ENCODE results near the gene RCE1. TPM values are rescaled to one million over a fixed set of nuclear protein-coding genes. Genes with fewer than 3 reads are reported as not detected.
"Not testable (repeated sequence)": the region's sequence is repeated elsewhere in the genome, so short reads cannot be mapped to it uniquely, and the experiment has no call there.

Gene RCE1
- 17.0 to 18.8 TPM (median 17.3 TPM) in 3 replicates for total RNA-seq
- long read RNA-seq, transcript RCE1-201 (8 exons, 1,485 nt), result major isoform, 18 of 28 reads
- long read RNA-seq, partial matches to known transcripts, result 1 of 28 reads
- long read RNA-seq, other reads (novel, unspliced or antisense), result 2 of 28 reads

- peak within 1 kb of the TSS; percentile 92 for H3K27ac Mint-ChIP-seq (ENCODE audit: unreplicated experiment)
- TF ChIP-seq, protein P1, sequence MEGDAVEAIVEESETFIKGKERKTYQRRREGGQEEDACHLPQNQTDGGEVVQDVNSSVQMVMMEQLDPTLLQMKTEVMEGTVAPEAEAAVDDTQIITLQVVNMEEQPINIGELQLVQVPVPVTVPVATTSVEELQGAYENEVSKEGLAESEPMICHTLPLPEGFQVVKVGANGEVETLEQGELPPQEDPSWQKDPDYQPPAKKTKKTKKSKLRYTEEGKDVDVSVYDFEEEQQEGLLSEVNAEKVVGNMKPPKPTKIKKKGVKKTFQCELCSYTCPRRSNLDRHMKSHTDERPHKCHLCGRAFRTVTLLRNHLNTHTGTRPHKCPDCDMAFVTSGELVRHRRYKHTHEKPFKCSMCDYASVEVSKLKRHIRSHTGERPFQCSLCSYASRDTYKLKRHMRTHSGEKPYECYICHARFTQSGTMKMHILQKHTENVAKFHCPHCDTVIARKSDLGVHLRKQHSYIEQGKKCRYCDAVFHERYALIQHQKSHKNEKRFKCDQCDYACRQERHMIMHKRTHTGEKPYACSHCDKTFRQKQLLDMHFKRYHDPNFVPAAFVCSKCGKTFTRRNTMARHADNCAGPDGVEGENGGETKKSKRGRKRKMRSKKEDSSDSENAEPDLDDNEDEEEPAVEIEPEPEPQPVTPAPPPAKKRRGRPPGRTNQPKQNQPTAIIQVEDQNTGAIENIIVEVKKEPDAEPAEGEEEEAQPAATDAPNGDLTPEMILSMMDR (IDR thresholded peaks at IDR 0.05), result no peak
- DNase-seq (ENCODE audit: low spot score), result peak; percentile 96
- H3K9me3 Mint-ChIP-seq (ENCODE audit: low read depth), result no peaks in the 10 kb centered on the region
- peaks cover 4% of the 10 kb centered on the region for H3K36me3 Mint-ChIP-seq (ENCODE audit: low read depth)
- H3K27me3 Mint-ChIP-seq (ENCODE audit: low read depth), result no peaks in the 10 kb centered on the region
- peaks cover 41% of the 10 kb centered on the region for H3K4me1 Mint-ChIP-seq (ENCODE audit: low read depth)
- peak within 1 kb of the TSS; percentile 90 for H3K4me3 Mint-ChIP-seq (ENCODE audit: unreplicated experiment)
Observed at GRCh38 chr11:66842896-66843775, at the start of gene RCE1. Gene RCE1, plus strand, starts transcription at chr11:66843441. Its CDS starts 15 bp downstream, at chr11:66843456.

DNA sequence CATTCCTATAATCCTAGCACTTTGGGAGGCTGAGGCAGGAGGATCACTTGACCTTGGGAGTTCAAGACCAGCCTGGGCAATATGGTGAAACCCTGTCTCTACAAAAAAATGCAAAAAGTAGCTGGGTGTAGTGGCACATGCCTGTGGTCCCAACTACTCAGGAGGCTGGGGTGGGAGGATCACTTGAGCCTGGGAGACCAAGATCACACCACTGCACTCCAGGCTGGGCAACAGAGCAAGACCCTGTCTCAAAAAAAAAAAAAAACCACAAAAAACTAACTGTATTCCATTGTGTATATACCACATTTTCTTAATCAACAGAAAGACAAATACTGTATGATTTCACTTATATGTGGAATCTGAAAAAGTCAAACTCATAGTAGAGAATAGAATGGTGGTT lies 43.4 kb upstream of the RCE1 start:
- not testable (repeated sequence) for DNase-seq (ENCODE audit: low spot score); H3K9me3 Mint-ChIP-seq (ENCODE audit: low read depth); H3K4me3 Mint-ChIP-seq (ENCODE audit: unreplicated experiment); H3K4me1 Mint-ChIP-seq (ENCODE audit: low read depth); H3K27ac Mint-ChIP-seq (ENCODE audit: unreplicated experiment); H3K27me3 Mint-ChIP-seq (ENCODE audit: low read depth)
- H3K36me3 Mint-ChIP-seq (ENCODE audit: low read depth), result peaks cover 12% of the 10 kb centered on the region

GRCh38 chr11:66800720-66801428 lies 42.4 kb upstream of the RCE1 start:
- no peak for DNase-seq (ENCODE audit: low spot score)
- no peaks in the 10 kb centered on the region for H3K27me3 Mint-ChIP-seq (ENCODE audit: low read depth)
- H3K27ac Mint-ChIP-seq (ENCODE audit: unreplicated experiment), result no peak overlapping the region
- H3K36me3 Mint-ChIP-seq (ENCODE audit: low read depth), result peaks cover 15% of the 10 kb centered on the region
- H3K4me3 Mint-ChIP-seq (ENCODE audit: unreplicated experiment), result no peak overlapping the region
- H3K4me1 Mint-ChIP-seq (ENCODE audit: low read depth), result no peaks in the 10 kb centered on the region
- TF ChIP-seq, protein P1 (IDR thresholded peaks at IDR 0.05), result no peak
- no peaks in the 10 kb centered on the region for H3K9me3 Mint-ChIP-seq (ENCODE audit: low read depth)

- no peak overlapping the region for H3K27ac Mint-ChIP-seq (ENCODE audit: unreplicated experiment)
- H3K4me1 Mint-ChIP-seq (ENCODE audit: low read depth), result no peaks in the 10 kb centered on the region
- H3K36me3 Mint-ChIP-seq (ENCODE audit: low read depth), result peaks cover 14% of the 10 kb centered on the region
- no peak for DNase-seq (ENCODE audit: low spot score)
- H3K9me3 Mint-ChIP-seq (ENCODE audit: low read depth), result no peaks in the 10 kb centered on the region
- no peaks in the 10 kb centered on the region for H3K27me3 Mint-ChIP-seq (ENCODE audit: low read depth)
- H3K4me3 Mint-ChIP-seq (ENCODE audit: unreplicated experiment), result no peak overlapping the region
- TF ChIP-seq, protein P1 (IDR thresholded peaks at IDR 0.05), result no peak
Observed at GRCh38 chr11:66809592-66809991, 33.6 kb upstream of the RCE1 start.

DNA sequence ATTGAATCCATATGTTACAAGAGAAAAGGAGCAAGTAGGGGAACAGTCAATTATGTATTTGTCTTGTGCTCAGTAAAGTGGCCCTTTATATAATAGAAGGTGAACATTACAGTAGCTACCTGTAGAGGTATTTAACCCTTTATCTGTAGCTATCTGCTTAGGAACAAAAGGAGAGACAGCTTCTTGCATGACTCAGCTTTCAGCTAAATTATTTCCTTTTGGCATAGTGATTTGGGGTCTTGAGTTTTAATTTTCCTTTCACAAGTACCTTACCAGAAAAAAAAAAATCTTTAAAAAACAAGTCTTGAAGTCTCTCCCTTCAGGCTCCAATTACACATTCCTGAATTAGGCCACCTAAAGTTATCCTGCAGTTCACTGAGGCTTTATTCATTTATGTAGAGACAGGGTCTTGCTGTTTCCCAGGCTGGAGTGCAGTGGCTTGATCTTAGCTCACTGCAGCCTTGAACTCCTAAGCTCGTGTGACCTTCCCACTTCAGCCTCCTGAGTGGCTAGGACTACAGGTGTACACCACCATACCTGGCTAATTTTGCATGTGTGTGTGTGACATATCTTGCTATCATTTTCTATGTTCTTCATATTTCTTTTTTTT lies 32.6 kb upstream of the RCE1 start:
- Mint-ChIP-seq H3K4me1 (ENCODE audit: low read depth) (peaks cover 3% of the 10 kb centered on the region), H3K4me3 (ENCODE audit: unreplicated experiment) (no peak overlapping the region), H3K27me3 (ENCODE audit: low read depth) (no peaks in the 10 kb centered on the region), H3K9me3 (ENCODE audit: low read depth) (no peaks in the 10 kb centered on the region), H3K27ac (ENCODE audit: unreplicated experiment) (no peak overlapping the region), H3K36me3 (ENCODE audit: low read depth) (peaks cover 11% of the 10 kb centered on the region)
- TF ChIP-seq, protein P1 (IDR thresholded peaks at IDR 0.05), result no peak
- DNase-seq (ENCODE audit: low spot score), result no peak

Measured in chondrocyte (in vitro differentiated cells).